ENCODE results near the gene ZNF367.

ZNF367 gene

GRCh38 chr9:96436456-96437126 lies 18.4 kb upstream of the ZNF367 start:
- DNase-seq (ENCODE audit: low read depth, low spot score): no peak

DNA sequence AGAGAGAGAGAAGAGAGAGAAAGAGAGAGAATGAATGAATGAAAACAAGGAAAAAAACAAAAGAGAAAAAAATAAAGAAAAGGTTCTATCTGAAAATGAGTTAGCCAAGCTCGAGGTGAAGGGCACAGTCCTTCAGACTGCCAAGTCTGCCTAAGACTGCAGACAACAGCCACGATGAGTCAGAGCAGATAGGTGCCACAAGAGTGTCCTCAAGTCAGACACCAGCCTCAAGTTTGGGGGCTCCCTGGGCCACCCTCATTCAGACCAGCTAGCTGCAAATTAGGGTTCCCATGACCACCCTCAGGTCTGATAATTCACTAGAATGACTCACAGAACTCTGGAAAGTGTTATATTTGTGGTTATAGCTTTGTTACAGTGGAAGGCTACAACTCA lies 17.9 kb upstream of the ZNF367 start:
- DNase-seq (ENCODE audit: low read depth, low spot score): no peak

GRCh38 chr9:96435345-96435744 lies 17.2 kb upstream of the ZNF367 start:
- no peak for DNase-seq (ENCODE audit: low read depth, low spot score)

- no peak for DNase-seq (ENCODE audit: low read depth, low spot score)
Observed at GRCh38 chr9:96430377-96430776, 12.2 kb upstream of the ZNF367 start.

- no peak for DNase-seq (ENCODE audit: low read depth, low spot score)
Observed at GRCh38 chr9:96429732-96430131, 11.6 kb upstream of the ZNF367 start.

GRCh38 chr9:96425500-96426169 lies 7.5 kb upstream of the ZNF367 start:
- DNase-seq (ENCODE audit: low read depth, low spot score): no peak

DNA sequence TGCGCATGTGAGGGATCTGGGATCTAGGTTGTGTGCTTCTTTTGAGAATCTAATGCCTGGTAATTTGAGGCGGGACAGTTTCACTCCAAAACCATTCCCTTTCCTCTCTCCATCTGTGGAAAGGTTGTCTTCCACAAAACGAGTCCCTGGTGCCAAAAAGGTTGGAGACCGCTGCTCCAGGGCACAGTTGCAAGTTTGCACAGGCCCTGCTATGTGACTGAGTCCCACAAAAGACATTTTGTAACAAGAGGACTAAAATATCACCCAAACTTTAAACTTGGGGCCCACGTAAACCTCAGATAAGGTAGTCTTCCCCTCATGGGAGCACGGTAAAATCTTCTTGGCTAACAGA lies 5.8 kb upstream of the ZNF367 start:
- DNase-seq (ENCODE audit: low read depth, low spot score): no peak

- no peak for DNase-seq (ENCODE audit: low read depth, low spot score)
Observed at GRCh38 chr9:96423322-96423984, 5.3 kb upstream of the ZNF367 start.

- DNase-seq (ENCODE audit: low read depth, low spot score): no peak
Observed at GRCh38 chr9:96420468-96421219, 2.5 kb upstream of the ZNF367 start.

DNA sequence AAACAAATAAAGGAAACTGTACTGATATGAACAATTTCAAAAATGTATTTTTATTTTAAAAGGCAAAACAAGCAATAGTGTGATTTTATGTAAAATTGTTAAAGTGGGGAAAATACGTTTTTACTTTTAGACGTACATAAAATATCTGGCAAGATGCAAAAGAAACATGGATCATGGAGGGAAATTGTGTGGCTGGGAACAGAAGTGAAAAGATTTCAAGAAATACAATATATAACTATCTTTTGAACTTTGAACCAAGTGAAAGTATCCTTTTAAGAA lies 1.5 kb upstream of the ZNF367 start:
- DNase-seq (ENCODE audit: low read depth, low spot score): no peak

GRCh38 chr9:96418920-96419690 lies 935 bp upstream of the ZNF367 start:
- DNase-seq (ENCODE audit: low read depth, low spot score): no peak

GRCh38 chr9:96417661-96418082 lies 498 bp downstream of the ZNF367 start:
- no peak for DNase-seq (ENCODE audit: low read depth, low spot score)

- peak; percentile 42 for DNase-seq (ENCODE audit: low read depth, low spot score)
Observed at GRCh38 chr9:96417051-96417586, 1.1 kb downstream of the ZNF367 start.

- DNase-seq (ENCODE audit: low read depth, low spot score): no peak
Observed at GRCh38 chr9:96413302-96414221, 4.6 kb downstream of the ZNF367 start.

DNA sequence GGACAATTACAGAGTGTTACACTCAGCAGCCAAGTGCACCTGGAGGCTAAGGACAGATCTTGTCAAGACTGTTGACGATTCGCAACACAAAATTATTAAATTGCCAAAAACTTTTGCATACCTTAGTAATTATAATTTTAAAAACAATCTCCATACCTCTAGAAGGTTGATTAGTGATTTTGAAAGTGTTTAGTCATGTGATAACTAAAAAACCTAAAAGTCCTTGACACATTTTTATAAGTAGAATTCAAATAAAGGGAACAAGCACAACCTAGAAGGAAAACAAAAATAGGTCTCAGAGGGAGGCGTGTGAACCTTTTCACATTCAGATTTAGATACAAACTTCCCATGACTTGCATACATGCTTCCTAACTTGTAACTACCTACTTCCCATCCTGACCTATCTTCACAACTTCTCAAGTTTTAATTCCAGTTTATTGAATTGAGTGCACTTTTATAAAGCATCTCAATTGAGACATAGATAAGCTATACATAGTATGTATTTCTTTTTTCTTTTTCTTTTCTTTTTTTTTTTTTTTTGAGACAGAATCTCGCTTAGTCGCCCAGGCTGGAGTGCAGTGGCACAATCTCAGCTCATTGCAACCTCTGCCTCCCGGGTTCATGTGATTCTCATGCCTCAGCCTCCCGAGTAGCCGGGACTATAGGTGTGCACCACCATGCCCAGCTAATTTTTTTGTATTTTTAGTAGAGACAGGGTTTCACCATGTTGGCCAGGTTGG lies 5.8 kb downstream of the ZNF367 start:
- DNase-seq (ENCODE audit: low read depth, low spot score): no peak

DNA sequence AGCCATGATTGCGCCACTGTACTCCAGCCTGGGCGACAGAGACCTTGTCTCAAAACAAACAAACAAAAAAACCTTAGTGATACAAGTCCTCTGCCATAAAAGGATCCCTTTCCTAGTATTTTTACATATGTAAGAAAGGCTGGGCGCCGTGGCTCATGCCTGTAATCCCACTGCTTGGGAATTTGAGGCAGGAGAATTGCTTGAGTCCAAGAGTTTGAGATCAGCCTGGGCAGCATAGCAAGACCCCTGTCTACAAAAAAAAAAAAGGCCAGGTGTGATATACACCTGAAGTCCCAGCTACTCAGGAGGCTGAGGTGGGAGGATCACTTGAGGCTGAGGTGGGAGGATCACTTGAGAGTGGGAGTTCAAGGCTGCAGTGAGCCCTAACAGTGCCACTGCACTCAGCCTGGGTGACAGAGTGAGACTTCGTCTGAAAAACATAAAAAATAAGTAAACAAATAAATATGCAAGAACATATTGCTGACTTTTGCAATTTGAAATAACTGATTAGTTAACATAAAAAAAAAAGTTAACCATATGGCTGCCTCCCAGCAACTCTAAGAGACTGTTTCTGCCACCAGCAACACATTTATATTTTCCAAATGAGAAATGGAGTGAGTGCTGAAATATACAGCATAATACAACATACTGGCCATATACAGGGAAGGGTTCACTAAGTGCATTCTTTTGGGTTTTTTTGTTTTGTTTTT lies 6.9 kb downstream of the ZNF367 start:
- no peak for DNase-seq (ENCODE audit: low read depth, low spot score)

GRCh38 chr9:96408409-96409280 lies 9.5 kb downstream of the ZNF367 start:
- DNase-seq (ENCODE audit: low read depth, low spot score): no peak
